Testis (tissue), 2 donors: ENCODE measurements around the gene MACF1.

Source experiments
- CTCF ChIP-seq, 3 experiments: fragments of 450-650 bp in 2 of 3; fragments of 200-600 bp in 1 of 3; sonication (generic) in 1 of 3; IDR thresholded peaks; one replicate each; pipeline ENCODE4 v1.5.1; 2016 to 2019; ENCODE audit warnings: antibody characterized with exemption in 3 of 3, mild to moderate bottlenecking in 2 of 3, moderate library complexity in 1 of 3
- POLR2A ChIP-seq: fragments of 450-650 bp; IDR thresholded peaks from one replicate; pipeline ENCODE4 v1.6.1; 2017; ENCODE audit warnings: antibody characterized with exemption, mild to moderate bottlenecking, moderate library complexity

- TF ChIP-seq CTCF (IDR thresholded peaks at IDR 0.05) = no peak
- no peak for TF ChIP-seq POLR2A
Observed at GRCh38 chr1:39321979-39322378, 117.5 kb downstream of the MACF1 start.
